Calu3 (cell line): ENCODE results near the gene RNU6-9. TPM values are rescaled to one million over a fixed set of nuclear protein-coding genes. Genes with fewer than 3 reads are reported as not detected.

Experiments used
- BruUV-seq: library from RNA; stranded (reverse); fragments of 400-500 nt; replicated peaks from 2 replicates; lab custom pipeline; 2021; lab: Mats Ljungman, UMichigan
- CTCF ChIA-PET: fragments of 300-600 bp; sonication (Branson Sonifier 250); formaldehyde crosslinking; loops from one replicate; lab custom pipeline; 2022; ENCODE audit warnings: antibody characterized with exemption; lab: Charles Lee
- DNase-seq: peaks from one replicate; pipeline ENCODE4 v3.0.0; 2022
- H3K27ac Mint-ChIP-seq: one replicate; pipeline ENCODE4 v1.8.0; 2022; ENCODE audit warnings: mixed read lengths; ENCODE audit not compliant: unreplicated experiment
- H3K27me3 Mint-ChIP-seq: one replicate; pipeline ENCODE4 v1.8.0; 2022; ENCODE audit warnings: mixed read lengths; ENCODE audit not compliant: unreplicated experiment
- H3K36me3 Mint-ChIP-seq: one replicate; pipeline ENCODE4 v1.8.0; 2022; ENCODE audit warnings: mild to moderate bottlenecking, moderate library complexity, mixed read lengths; ENCODE audit not compliant: insufficient read depth, unreplicated experiment
- H3K4me1 Mint-ChIP-seq: one replicate; pipeline ENCODE4 v1.8.0; 2022; ENCODE audit warnings: mild to moderate bottlenecking, low read depth, mixed read lengths; ENCODE audit not compliant: unreplicated experiment
- H3K4me3 Mint-ChIP-seq: one replicate; pipeline ENCODE4 v1.8.0; 2022; ENCODE audit warnings: mild to moderate bottlenecking, low read depth, moderate library complexity, mixed read lengths; ENCODE audit not compliant: unreplicated experiment
- H3K9me3 Mint-ChIP-seq: one replicate; pipeline ENCODE4 v1.8.0; 2022; ENCODE audit warnings: low read depth, mixed read lengths; ENCODE audit not compliant: unreplicated experiment
- CTCF ChIP-seq: fragments of 200-600 bp; IDR thresholded peaks from one replicate; pipeline ENCODE4 v1.8.0; 2022; ENCODE audit warnings: antibody characterized with exemption; ENCODE audit not compliant: unreplicated experiment
- intact Hi-C: fragments of 100-400 bp; cut with micrococcal nuclease; formaldehyde crosslinking; loops from one replicate; pipeline ENCODE4 v1.10.0; 2022; ENCODE audit not compliant: unreplicated experiment
- total RNA-seq: library from RNA; stranded (reverse); gene quantifications from 2 replicates; pipeline ENCODE4 v1.2.3, GENCODE V29; 2022

Gene RNU6-9
- total RNA-seq, 1 experiment from 2014 or later = not detected

DNA sequence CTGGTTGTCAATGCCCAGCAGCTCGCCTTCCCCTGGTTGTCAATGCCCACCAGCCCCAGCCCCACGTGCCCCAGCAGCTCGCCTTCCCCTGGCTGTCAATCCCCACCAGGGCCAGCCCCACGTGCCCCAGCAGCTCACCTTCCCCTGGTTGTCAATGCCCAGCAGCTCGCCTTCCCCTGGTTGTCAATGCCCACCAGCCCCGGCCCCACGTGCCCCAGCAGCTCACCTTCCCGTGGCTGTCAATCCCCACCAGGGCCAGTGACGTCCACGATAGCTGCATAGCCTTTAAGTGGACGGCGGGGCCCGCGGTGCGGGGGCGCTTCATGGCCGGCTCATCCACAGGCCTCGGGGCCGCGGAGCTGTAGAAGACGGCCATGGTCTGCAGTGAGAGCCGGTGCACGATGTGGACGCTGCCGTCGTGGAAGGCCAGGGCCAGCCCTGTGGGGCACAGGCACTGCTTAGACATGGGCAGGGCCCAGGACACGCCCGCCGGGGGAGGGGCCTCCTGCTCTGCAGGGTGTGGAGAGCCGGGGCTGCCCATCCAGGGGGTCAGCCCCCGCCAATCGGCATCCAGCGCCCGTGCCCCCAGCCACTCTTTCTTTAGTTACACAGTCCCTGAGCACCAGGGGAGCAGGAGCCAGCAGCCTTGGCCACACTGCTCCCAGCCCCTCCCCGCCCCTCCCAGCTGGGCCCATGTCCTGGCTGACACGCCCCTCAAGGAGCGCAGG lies 13.4 kb upstream of the RNU6-9 start:
- H3K27ac Mint-ChIP-seq = no peak overlapping the region
- no peaks in the 10 kb centered on the region for H3K4me1 Mint-ChIP-seq
- H3K36me3 Mint-ChIP-seq = peaks cover 24% of the 10 kb centered on the region
- no TSS peak for BruUV-seq
- no peak for DNase-seq
- TF ChIP-seq CTCF = no peak
- H3K4me3 Mint-ChIP-seq = no peak overlapping the region
- CTCF ChIA-PET = interaction anchor here (0.5 to 0.7 kb wide), 2 partner anchors 127 to 373 kb away, joined by 3 to 4 read pairs; no protein-coding TSS in a partner anchor
- H3K9me3 Mint-ChIP-seq = no peaks in the 10 kb centered on the region
- H3K27me3 Mint-ChIP-seq = no peaks in the 10 kb centered on the region
- intact Hi-C loops = no loop called here

DNA sequence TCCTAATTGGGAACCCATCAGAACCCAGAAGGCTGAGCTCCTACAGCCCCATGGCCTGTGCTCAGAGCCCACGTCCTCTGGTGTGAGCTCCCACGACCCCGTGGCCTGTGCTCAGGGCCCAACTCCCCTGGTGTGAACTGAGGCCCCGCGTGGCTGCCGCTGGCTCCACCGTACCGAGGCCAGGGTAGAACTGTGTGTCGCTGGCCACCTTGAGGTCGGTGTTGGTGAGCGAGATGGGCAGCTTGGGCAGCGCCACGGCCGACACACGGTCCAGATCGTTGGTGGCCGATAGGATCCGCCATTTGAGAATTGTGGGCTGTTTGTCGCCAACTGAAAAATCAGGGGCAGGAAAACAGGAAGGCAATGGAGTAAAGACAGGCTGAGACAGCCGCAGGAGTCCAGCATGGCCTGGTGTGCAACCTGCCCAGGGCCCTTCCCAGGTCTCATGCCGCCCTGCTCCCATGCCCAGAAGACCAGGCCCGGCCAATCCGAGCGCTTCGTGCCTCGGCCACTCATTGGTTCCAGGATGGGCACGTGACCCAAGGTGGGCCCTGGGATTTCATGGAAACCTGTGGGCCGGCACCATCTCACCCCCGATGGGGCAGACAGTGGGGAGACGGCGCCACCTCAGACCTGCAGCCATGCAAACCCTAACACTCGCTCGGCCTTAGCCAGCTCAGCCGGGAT lies 11.8 kb upstream of the RNU6-9 start:
- Mint-ChIP-seq H3K9me3 (no peaks in the 10 kb centered on the region), H3K27ac (no peak overlapping the region), H3K36me3 (peaks cover 28% of the 10 kb centered on the region), H3K4me3 (no peak overlapping the region), H3K4me1 (no peaks in the 10 kb centered on the region), H3K27me3 (no peaks in the 10 kb centered on the region)
- CTCF ChIA-PET = no interaction called here
- intact Hi-C loops = no loop called here
- TF ChIP-seq CTCF = no peak
- DNase-seq = no peak
- no TSS peak for BruUV-seq

GRCh38 chr19:882871-883497 lies 10.3 kb upstream of the RNU6-9 start:
- H3K27ac Mint-ChIP-seq = no peak overlapping the region
- peaks cover 36% of the 10 kb centered on the region for H3K36me3 Mint-ChIP-seq

More at GRCh38 chr19:882871-883497, 10.3 kb upstream of the RNU6-9 start:
- H3K9me3 Mint-ChIP-seq = no peaks in the 10 kb centered on the region
- H3K27me3 Mint-ChIP-seq = no peaks in the 10 kb centered on the region
- TF ChIP-seq CTCF = no peak
- CTCF ChIA-PET = interaction anchor here (0.6 kb wide), 2 partner anchors 32 to 910 kb away, joined by 3 read pairs; no protein-coding TSS in a partner anchor
- DNase-seq = no peak
- H3K4me1 Mint-ChIP-seq = no peaks in the 10 kb centered on the region
- intact Hi-C loops = no loop called here
- no TSS peak for BruUV-seq
- no peak overlapping the region for H3K4me3 Mint-ChIP-seq
